Testis (tissue), 2 donors: ENCODE measurements around the gene NAT14.

Experiments used
- POLR2A ChIP-seq: fragments of 450-650 bp; IDR thresholded peaks from one replicate; pipeline ENCODE4 v1.6.1; 2017; ENCODE audit warnings: antibody characterized with exemption, mild to moderate bottlenecking, moderate library complexity
- TF ChIP-seq, protein P1 (sequence below), 3 experiments: fragments of 450-650 bp in 2 of 3; fragments of 200-600 bp in 1 of 3; sonication (generic) in 1 of 3; IDR thresholded peaks; one replicate each; pipeline ENCODE4 v1.5.1; 2016 to 2019; ENCODE audit warnings: antibody characterized with exemption in 3 of 3, mild to moderate bottlenecking in 2 of 3, moderate library complexity in 1 of 3

DNA sequence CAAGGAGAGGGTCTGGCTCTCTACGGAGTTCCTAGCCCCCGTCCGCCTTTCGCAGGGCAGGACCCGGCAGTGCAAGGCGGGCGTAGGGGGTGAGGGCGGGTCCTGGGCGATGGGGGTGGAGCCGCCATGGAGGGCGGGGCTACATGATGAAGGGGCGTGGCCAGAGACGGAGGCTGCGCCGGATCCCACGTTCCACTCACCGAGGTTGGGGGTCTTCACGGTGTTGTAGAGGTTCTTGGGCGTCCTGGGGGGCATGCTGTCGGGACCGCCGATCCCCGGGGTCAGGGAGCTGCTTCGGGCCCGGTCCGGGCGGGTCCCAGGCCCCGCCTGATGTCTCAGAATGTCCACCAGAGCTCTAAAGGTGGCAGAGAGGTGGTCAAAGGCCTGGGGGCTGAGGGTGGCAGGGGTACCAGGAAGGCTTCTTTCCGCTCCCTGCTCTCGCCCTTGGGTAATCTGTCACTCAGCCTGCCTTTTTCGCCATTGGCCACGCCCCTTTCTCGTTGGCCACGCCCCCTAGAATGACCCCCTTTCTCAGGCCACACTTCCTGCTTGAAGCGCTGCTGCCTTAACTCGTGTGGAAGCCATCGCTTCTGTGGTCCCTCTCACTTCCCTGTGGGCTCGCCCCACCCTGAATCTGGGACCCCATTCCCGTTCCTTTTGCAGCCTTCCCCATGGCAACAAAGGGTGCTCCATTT is 44.4 kb upstream of the NAT14 start:
- TF ChIP-seq POLR2A, result no peak
- TF ChIP-seq, protein P1, sequence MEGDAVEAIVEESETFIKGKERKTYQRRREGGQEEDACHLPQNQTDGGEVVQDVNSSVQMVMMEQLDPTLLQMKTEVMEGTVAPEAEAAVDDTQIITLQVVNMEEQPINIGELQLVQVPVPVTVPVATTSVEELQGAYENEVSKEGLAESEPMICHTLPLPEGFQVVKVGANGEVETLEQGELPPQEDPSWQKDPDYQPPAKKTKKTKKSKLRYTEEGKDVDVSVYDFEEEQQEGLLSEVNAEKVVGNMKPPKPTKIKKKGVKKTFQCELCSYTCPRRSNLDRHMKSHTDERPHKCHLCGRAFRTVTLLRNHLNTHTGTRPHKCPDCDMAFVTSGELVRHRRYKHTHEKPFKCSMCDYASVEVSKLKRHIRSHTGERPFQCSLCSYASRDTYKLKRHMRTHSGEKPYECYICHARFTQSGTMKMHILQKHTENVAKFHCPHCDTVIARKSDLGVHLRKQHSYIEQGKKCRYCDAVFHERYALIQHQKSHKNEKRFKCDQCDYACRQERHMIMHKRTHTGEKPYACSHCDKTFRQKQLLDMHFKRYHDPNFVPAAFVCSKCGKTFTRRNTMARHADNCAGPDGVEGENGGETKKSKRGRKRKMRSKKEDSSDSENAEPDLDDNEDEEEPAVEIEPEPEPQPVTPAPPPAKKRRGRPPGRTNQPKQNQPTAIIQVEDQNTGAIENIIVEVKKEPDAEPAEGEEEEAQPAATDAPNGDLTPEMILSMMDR (IDR thresholded peaks at IDR 0.05), result no peak
